ENCODE results near the gene MANSC1. TPM values are rescaled to one million over a fixed set of nuclear protein-coding genes. Genes with fewer than 3 reads are reported as not detected.
"Not testable (repeated sequence)": the region's sequence is repeated elsewhere in the genome, so short reads cannot be mapped to it uniquely, and the experiment has no call there.

MANSC1 gene
- polyA plus RNA-seq, 3 donors: 7.0 to 14.2 (median 11.3) TPM

GRCh38 chr12:12367482-12367998, 17.5 kb upstream of the MANSC1 start:
- 91 to 99% (median 93%) methylated on average over 4 of the region's 4 CpGs for WGBS, 3 donors
- no peak overlapping the region for H3K27ac ChIP-seq (ENCODE audit: low read depth, low read length)

GRCh38 chr12:12366701-12367481, 16.8 kb upstream of the MANSC1 start:
- WGBS, 3 donors: 69 to 91% (median 90%) methylated on average over 4 of the region's 4 CpGs
- H3K27ac ChIP-seq (ENCODE audit: low read depth, low read length): no peak overlapping the region

GRCh38 chr12:12365931-12366431, 15.9 kb upstream of the MANSC1 start:
- 47 to 58% (median 48%) methylated on average over 4 of the region's 4 CpGs for WGBS, 3 donors
- no peak overlapping the region for H3K27ac ChIP-seq (ENCODE audit: low read depth, low read length)

GRCh38 chr12:12365446-12365802, 15.4 kb upstream of the MANSC1 start:
- WGBS, 3 donors: 85 to 91% (median 88%) methylated on average over 5 of the region's 5 CpGs
- no peak overlapping the region for H3K27ac ChIP-seq (ENCODE audit: low read depth, low read length)

DNA sequence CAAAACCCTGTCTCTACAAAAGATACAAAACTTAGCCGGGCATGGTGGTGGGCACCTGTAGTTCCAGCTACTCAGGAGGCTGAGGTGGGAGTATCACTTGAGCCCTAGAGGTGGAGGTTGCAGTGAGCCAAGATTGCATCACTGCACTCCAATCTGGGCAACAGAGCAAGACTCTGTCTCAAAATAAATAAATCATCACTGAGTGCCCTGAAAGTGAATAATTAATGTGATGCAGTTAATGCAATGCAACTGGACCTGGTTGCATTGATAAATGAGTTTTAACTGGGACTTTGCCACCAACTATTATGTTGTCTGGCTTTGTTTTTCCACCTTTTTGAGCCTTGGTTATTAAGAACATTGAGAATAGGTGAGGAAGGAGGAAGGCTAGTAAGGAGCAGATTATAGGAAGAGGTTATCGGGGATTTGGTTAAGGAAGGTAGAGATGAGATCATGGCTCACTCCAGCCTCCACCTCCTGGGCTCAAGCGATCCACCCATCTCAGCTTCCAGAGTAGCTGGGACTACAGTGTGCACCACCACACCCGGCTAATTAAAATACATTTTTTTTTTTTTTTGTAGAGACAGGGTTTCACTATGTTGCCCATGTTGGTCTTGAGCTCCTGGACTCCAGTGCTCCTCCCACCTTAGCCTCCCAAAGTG, 14.9 kb upstream of the MANSC1 start:
- no peak overlapping the region for H3K27ac ChIP-seq (ENCODE audit: low read depth, low read length)

GRCh38 chr12:12358528-12358927, 8.5 kb upstream of the MANSC1 start:
- 49 to 88% (median 82%) methylated on average over 4 of the region's 4 CpGs for WGBS, 3 donors
- H3K27ac ChIP-seq (ENCODE audit: low read depth, low read length): no peak overlapping the region

More for the DNA sequence above, 14.9 kb upstream of the MANSC1 start:
- 93 to 94% (median 94%) methylated on average over 4 of the region's 4 CpGs for WGBS, 3 donors

GRCh38 chr12:12357719-12358461, 7.8 kb upstream of the MANSC1 start:
- 8 to 33% (median 22%) methylated on average over 10 of the region's 10 CpGs for WGBS, 3 donors
- H3K27ac ChIP-seq (ENCODE audit: low read depth, low read length): peak overlapping the region; percentile 92

- 0 to 1% (median 0%) methylated on average over 67 to 72 of the region's 72 CpGs for WGBS, 3 donors
- peak within 1 kb of the TSS; percentile 92 for H3K27ac ChIP-seq (ENCODE audit: low read depth, low read length)
Observed at GRCh38 chr12:12356896-12357718, 7.1 kb upstream of the MANSC1 start, which contains the start of gene BORCS5. BORCS5 (plus strand) TSS chr12:12357078; CDS start chr12:12357452, 374 bp downstream.

- WGBS, 3 donors: 23 to 39% (median 34%) methylated on average over 5 of the region's 5 CpGs
Observed at GRCh38 chr12:12356467-12356895, 6.4 kb upstream of the MANSC1 start.

GRCh38 chr12:12353807-12354206, 3.8 kb upstream of the MANSC1 start:
- WGBS, 3 donors: 53 to 71% (median 68%) methylated on average over 5 of the region's 5 CpGs
- no peak overlapping the region for H3K27ac ChIP-seq (ENCODE audit: low read depth, low read length)

More at GRCh38 chr12:12356467-12356895, 6.4 kb upstream of the MANSC1 start:
- H3K27ac ChIP-seq (ENCODE audit: low read depth, low read length): peak overlapping the region; percentile 92

DNA sequence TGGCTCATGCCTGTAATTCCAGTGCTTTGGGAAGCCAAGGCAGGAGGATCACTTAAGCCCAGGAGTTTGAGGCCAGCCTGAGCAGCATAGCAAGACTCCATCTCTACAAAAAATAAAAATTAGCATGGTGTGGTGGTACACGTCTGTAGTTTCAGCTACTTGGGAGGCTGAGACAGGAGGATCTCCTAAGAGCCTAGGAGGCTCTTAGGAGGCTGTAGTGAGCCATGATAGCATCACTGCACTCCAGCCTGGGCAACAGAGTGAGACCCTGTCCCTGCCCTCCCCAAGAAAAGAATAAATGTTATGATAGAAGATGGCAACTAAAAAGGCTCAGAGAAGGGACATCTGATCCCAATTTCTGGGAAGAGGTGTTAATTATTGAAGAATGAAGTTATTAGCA, 3.2 kb upstream of the MANSC1 start:
- WGBS, 3 donors: 80 to 94% (median 91%) methylated on average over 1 of the region's 1 CpG
- H3K27ac ChIP-seq (ENCODE audit: low read depth, low read length): no peak overlapping the region

DNA sequence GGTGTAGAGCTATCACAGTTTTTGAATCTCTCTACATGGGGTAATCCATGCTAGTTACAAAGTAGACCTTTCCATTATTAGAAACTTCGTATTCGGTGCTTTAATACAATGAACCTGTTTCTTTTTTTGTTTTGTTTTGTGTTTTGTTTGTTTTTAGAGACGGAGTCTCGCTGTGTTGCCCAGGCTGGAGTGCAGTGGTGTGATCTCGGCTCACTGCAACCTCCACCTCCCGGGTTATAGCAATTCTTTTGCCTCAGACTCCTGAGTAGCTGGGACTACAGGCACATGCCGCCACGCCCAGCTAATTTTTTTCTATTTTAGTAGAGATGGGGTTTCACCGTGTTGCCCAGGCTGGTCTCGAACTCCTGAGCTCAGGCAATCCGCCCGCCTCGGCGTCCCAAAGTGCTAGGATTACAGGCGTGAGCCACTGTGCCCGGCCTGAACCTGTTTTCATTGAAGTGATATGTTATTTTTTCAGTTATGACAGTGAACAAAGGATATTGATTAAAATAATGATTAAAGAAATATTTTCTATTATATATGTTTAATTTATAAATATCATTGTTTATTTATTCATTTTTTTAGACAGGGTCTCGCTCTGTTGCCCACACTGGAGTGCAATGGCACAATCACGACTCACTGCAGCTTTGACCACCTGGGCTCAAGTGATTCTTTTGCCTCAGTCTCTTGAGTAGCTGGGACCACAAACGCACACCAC, 1.6 kb upstream of the MANSC1 start:
- H3K27ac ChIP-seq (ENCODE audit: low read depth, low read length): not testable (repeated sequence)
- 92 to 93% (median 93%) methylated on average over 19 of the region's 19 CpGs for WGBS, 3 donors

DNA sequence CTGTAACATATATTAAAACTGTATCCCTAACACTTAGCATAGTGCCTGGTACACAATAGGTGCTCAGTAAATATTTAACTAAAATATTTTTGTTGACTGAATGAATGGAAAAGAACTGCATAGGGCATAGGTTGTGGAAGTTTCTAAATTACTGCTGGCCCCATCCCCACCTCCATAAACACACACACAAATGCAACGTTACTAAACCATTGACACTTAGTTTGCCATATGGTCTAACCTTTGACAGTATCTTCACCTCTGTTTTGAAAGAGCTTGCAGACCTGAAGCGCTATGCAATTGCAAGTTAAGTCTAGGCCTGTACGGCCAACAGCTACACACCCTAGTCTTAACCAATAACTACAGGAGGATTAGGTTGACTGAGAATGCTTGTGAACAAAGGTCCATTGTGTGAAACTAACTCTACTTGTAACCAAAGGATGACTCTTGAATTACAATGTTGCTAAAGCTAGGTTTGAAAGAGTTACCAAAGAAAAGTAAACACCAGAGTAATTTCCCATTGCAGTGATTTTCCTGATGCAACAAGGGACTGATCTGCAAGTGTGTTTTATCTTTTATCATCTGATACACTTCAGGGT, 924 bp upstream of the MANSC1 start:
- WGBS, 3 donors: 64 to 81% (median 72%) methylated on average over 3 of the region's 3 CpGs
- no peak overlapping the region for H3K27ac ChIP-seq (ENCODE audit: low read depth, low read length)

- no peak overlapping the region for H3K27ac ChIP-seq (ENCODE audit: low read depth, low read length)
- WGBS, 3 donors: 60 to 90% (median 65%) methylated on average over 8 of the region's 8 CpGs
Observed at GRCh38 chr12:12338527-12339168, 11.4 kb downstream of the MANSC1 start.

GRCh38 chr12:12336511-12336910, 13.5 kb downstream of the MANSC1 start:
- no peak overlapping the region for H3K27ac ChIP-seq (ENCODE audit: low read depth, low read length)
- WGBS, 3 donors: 86 to 100% (median 95%) methylated on average over 1 of the region's 1 CpG

DNA sequence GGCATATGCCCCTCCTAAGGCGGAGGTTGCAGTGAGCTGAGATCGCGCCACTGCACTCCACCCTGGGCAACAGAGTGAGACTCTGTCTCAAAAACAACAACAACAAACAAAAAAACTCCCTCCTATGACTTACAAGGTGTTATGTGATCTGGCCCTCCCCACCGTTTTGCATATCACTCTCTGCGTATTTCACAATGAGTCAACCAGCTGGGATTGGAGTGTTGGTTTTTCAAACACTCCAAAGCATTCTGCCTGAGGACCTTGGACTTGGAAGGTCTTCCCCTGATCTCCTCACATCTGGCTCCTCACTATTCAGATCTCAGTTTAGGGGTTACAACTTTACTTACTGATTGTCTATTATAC, 14.0 kb downstream of the MANSC1 start:
- no peak overlapping the region for H3K27ac ChIP-seq (ENCODE audit: low read depth, low read length)
- WGBS, 3 donors: 83 to 85% (median 84%) methylated on average over 5 of the region's 5 CpGs
